SK-N-SH treated with all-trans-retinoic acid at 6 μM for 48 hours (cell line): ENCODE data around the gene TMEM143.

Experiments used
- ATAC-seq: fragments of 200-7000 bp; cut with Tn5 transposase; 3 replicates; pipeline ENCODE4 v1.9.1; 2020; ENCODE audit warnings: mild to moderate bottlenecking, moderate library complexity
- ARNTL ChIP-seq: fragments of 450-650 bp; formaldehyde crosslinking; IDR thresholded peaks from 2 replicates; pipeline ENCODE4 v1.5.0; 2020; ENCODE audit warnings: low read depth, mild to moderate bottlenecking, moderate library complexity, borderline replicate concordance
- BACH2 ChIP-seq: fragments of 250-450 bp; sonication (Bioruptor Pico); IDR thresholded peaks from 2 replicates; pipeline ENCODE4 v1.9.0; 2021; ENCODE audit warnings: mild to moderate bottlenecking, borderline replicate concordance
- CREB5 ChIP-seq: fragments of 250-450 bp; sonication (Bioruptor Pico); IDR thresholded peaks from 2 replicates; pipeline ENCODE4 v1.5.1; 2020; ENCODE audit warnings: low read depth, mild to moderate bottlenecking, moderate library complexity
- CSDC2 ChIP-seq: fragments of 250-450 bp; sonication (Bioruptor Pico); IDR thresholded peaks from 2 replicates; pipeline ENCODE4 v1.5.0; 2020; ENCODE audit warnings: mild to moderate bottlenecking, moderate library complexity
- ESRRG ChIP-seq: fragments of 250-450 bp; sonication (Bioruptor Pico); IDR thresholded peaks from 2 replicates; pipeline ENCODE4 v1.6.1; 2021; ENCODE audit warnings: mild to moderate bottlenecking
- GLIS3 ChIP-seq: fragments of 250-450 bp; sonication (Bioruptor Pico); IDR thresholded peaks from 2 replicates; pipeline ENCODE4 v1.5.0; 2020; ENCODE audit warnings: mild to moderate bottlenecking, moderate library complexity
- ISL1 ChIP-seq: fragments of 250-450 bp; sonication (Bioruptor Pico); IDR thresholded peaks from 2 replicates; pipeline ENCODE4 v2.1.2; 2022; ENCODE audit warnings: mild to moderate bottlenecking, moderate library complexity
- OSR1 ChIP-seq: fragments of 250-450 bp; sonication (Bioruptor Pico); IDR thresholded peaks from 2 replicates; pipeline ENCODE4 v1.8.0; 2022; ENCODE audit warnings: moderate library complexity, mild to moderate bottlenecking, inconsistent platforms
- POU6F1 ChIP-seq: fragments of 250-450 bp; sonication (Bioruptor Pico); IDR thresholded peaks from 2 replicates; pipeline ENCODE4 v1.8.0; 2021; ENCODE audit warnings: low read depth, mild to moderate bottlenecking, moderate library complexity, borderline replicate concordance
- PPARA ChIP-seq: fragments of 250-450 bp; sonication (Bioruptor Pico); IDR thresholded peaks from 2 replicates; pipeline ENCODE4 v1.5.0; 2020; ENCODE audit warnings: mild to moderate bottlenecking, borderline replicate concordance
- SNAI2 ChIP-seq: fragments of 250-450 bp; sonication (Bioruptor Pico); IDR thresholded peaks from 2 replicates; pipeline ENCODE4 v1.5.0; 2020; ENCODE audit warnings: mild to moderate bottlenecking, moderate library complexity
- TCF4 ChIP-seq: fragments of 250-450 bp; sonication (Bioruptor Pico); IDR thresholded peaks from 2 replicates; pipeline ENCODE4 v1.8.0; 2021; ENCODE audit warnings: mild to moderate bottlenecking, moderate library complexity, borderline replicate concordance
- TSHZ2 ChIP-seq: fragments of 250-450 bp; sonication (Bioruptor Pico); IDR thresholded peaks from 2 replicates; pipeline ENCODE4 v1.5.0; 2020; ENCODE audit warnings: mild to moderate bottlenecking, moderate library complexity
- ZC3H10 ChIP-seq: fragments of 250-450 bp; sonication (Bioruptor Pico); IDR thresholded peaks from 2 replicates; pipeline ENCODE4 v1.5.1; 2021; ENCODE audit warnings: mild to moderate bottlenecking, moderate library complexity
- ZFP3 ChIP-seq: fragments of 250-450 bp; sonication (Bioruptor Pico); IDR thresholded peaks from 2 replicates; pipeline ENCODE4 v1.5.0; 2020; ENCODE audit warnings: mild to moderate bottlenecking, moderate library complexity
- ZFP30 ChIP-seq: fragments of 450-650 bp; formaldehyde crosslinking; IDR thresholded peaks from 2 replicates; pipeline ENCODE4 v1.5.0; 2022; ENCODE audit warnings: mild to moderate bottlenecking, moderate library complexity
- ZNF565 ChIP-seq: fragments of 450-650 bp; formaldehyde crosslinking; conservative IDR thresholded peaks from 2 replicates; pipeline ENCODE4 v1.5.0; 2020; ENCODE audit warnings: low read depth, mild to moderate bottlenecking, moderate library complexity
- ZNF8 ChIP-seq: fragments of 450-650 bp; formaldehyde crosslinking; IDR thresholded peaks from 2 replicates; pipeline ENCODE4 v1.5.0; 2020; ENCODE audit warnings: mild to moderate bottlenecking, moderate library complexity
- TF ChIP-seq, protein P1 (sequence below): fragments of 250-450 bp; sonication (Bioruptor Pico); IDR thresholded peaks from 2 replicates; pipeline ENCODE4 v1.5.1; 2021; ENCODE audit warnings: mild to moderate bottlenecking, moderate library complexity

The TMEM143 gene

DNA sequence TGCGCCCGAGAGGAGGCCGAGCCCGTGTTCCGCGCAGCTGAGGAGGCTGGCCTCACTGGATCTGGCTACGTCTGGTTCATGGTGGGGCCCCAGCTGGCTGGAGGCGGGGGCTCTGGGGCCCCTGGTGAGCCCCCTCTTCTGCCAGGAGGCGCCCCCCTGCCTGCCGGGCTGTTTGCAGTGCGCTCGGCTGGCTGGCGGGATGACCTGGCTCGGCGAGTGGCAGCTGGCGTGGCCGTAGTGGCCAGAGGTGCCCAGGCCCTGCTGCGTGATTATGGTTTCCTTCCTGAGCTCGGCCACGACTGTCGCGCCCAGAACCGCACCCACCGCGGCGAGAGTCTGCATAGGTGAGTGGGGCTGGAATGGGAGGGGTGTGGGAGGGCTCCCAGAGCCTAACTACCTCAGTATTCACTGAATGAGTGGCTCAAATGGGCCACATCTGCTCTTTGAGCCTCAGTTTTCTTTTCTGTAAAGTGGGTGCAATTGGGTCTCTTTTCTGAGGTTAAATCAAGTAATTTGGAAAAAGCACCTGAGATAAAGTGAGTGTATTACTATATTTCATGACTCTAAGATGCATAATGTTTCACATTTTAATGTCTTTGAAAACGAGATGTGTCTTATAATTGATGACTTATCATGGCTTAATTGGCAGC is 41.4 kb upstream of the TMEM143 start (continued):
- TF ChIP-seq, protein P1, sequence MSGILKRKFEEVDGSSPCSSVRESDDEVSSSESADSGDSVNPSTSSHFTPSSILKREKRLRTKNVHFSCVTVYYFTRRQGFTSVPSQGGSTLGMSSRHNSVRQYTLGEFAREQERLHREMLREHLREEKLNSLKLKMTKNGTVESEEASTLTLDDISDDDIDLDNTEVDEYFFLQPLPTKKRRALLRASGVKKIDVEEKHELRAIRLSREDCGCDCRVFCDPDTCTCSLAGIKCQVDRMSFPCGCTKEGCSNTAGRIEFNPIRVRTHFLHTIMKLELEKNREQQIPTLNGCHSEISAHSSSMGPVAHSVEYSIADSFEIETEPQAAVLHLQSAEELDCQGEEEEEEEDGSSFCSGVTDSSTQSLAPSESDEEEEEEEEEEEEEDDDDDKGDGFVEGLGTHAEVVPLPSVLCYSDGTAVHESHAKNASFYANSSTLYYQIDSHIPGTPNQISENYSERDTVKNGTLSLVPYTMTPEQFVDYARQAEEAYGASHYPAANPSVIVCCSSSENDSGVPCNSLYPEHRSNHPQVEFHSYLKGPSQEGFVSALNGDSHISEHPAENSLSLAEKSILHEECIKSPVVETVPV: no peak
- TF ChIP-seq ZNF565 (no peak), SNAI2 (no peak), TCF4 (CRISPR knock-in tag) (no peak), GLIS3 (CRISPR knock-in tag) (no peak)

- ATAC-seq: peak; percentile 89
- TF ChIP-seq CSDC2 (CRISPR knock-in tag) (no peak), PPARA (CRISPR knock-in tag) (no peak), ZFP3 (no peak), POU6F1 (CRISPR knock-in tag) (no peak), ISL1 (CRISPR knock-in tag) (no peak), ESRRG (CRISPR knock-in tag) (no peak), CREB5 (CRISPR knock-in tag) (no peak), SNAI2 (no peak), OSR1 (CRISPR knock-in tag) (no peak), TSHZ2 (CRISPR knock-in tag) (no peak), ZNF565 (no peak)
- TF ChIP-seq, protein P1: no peak
- TF ChIP-seq, all 23 proteins: peak for 0
These were observed 39.9 kb upstream of the TMEM143 start for GRCh38 chr19:48403606-48404005.

DNA sequence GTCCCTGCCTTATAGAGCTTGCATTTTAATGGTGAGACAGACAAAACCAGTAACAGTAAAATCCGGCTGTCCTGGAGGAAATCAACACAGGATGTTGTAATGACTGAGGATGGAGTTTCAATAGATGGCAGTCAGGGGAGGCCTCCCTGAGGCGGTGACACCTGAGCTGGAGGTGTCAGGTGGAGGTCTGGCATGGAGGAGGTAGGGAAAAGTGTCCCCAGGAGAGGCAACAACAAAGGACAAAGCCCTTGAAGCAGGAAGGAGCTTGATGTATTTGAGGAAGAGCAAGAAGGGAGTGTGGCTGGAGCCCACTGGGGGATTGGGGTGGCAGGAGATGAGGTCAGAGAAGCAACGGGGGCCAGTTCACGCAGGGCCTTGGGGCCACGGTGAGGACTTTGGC is 37.5 kb upstream of the TMEM143 start:
- ATAC-seq: no peak
- TF ChIP-seq CREB5 (CRISPR knock-in tag) (no peak), OSR1 (CRISPR knock-in tag) (no peak), ESRRG (CRISPR knock-in tag) (no peak), ARNTL (CRISPR knock-in tag) (no peak), ZNF8 (no peak), ZFP30 (CRISPR knock-in tag) (no peak), BACH2 (CRISPR knock-in tag) (no peak), TCF4 (CRISPR knock-in tag) (no peak), ZC3H10 (CRISPR knock-in tag) (no peak)
